ENCODE data around the gene SPDEF.

DNA sequence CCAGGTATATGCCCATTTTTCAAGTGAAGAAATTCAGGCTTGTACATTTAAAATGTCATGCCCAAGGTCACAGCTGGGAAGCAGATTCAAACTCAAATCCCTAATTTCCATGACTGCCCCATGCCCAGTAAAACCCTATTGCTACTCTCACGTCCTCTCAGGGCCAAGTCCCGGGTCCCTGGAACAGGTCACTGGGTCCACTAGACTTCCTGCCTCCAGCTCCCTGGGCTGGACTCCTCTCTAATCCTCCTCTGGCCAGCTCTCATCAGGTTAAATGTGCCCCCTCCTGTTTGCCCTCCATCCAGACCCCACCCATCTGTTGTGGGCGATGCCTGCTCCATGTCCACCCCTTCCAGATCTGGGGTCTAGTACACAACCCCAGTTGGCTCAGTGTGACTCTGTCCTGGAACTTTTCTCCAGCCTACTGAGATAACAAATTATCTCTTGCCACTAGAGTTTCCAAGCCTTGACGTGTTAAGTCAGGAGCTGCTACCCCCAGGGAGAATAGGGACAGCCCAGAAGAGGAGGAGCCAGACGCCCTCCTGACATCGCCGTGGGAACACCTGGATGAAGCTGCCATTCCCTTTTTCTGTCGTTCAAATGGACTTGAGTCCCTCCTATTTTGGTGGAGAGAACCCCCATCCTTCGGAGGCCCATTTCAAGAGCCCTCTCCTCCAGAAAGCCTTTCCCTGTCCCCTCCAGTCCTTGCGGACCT lies 3.7 kb upstream of the SPDEF start:
- no peak for TF ChIP-seq CTCF (IDR thresholded peaks at IDR 0.05)
- no peak for TF ChIP-seq POLR2A (IDR thresholded peaks at IDR 0.05)
- no peak for TF ChIP-seq EP300 (IDR thresholded peaks at IDR 0.05)

All from suprapubic skin (tissue), 3 donors.